SU-DHL-6 (cell line): ENCODE measurements around the gene UVSSA.
"Not testable (repeated sequence)": the region's sequence is repeated elsewhere in the genome, so short reads cannot be mapped to it uniquely, and the experiment has no call there.

Experiments
- H2AFZ ChIP-seq: fragments of 200-600 bp; sonication (generic); 2 replicates; pipeline ENCODE4 v1.6.1; 2014; ENCODE audit warnings: low read depth, mild to moderate bottlenecking, moderate library complexity, mixed read lengths, antibody characterized with exemption, low read length; ENCODE audit not compliant: severe bottlenecking
- H3F3A ChIP-seq: fragments of 200-600 bp; shearing (Covaris generic); 2 replicates; pipeline ENCODE4 v1.6.0; 2016; ENCODE audit warnings: antibody characterized with exemption, mild to moderate bottlenecking; ENCODE audit not compliant: insufficient read depth
- H3K27ac ChIP-seq: fragments of 200-600 bp; sonication (generic); 2 replicates; pipeline ENCODE4 v1.5.1; 2016; ENCODE audit warnings: low read depth, mild to moderate bottlenecking, low read length, moderate library complexity, mixed read lengths
- H3K27me3 ChIP-seq: fragments of 200-600 bp; sonication (generic), shearing (Covaris generic); 2 replicates; pipeline ENCODE4 v1.6.0; 2014; ENCODE audit warnings: mild to moderate bottlenecking, low read length
- H3K36me3 ChIP-seq: fragments of 200-600 bp; sonication (generic); 2 replicates; pipeline ENCODE4 v1.6.1; 2014; ENCODE audit warnings: mild to moderate bottlenecking, low read length, mixed read lengths
- H3K4me2 ChIP-seq: fragments of 300-600, 200-600 bp; shearing (Covaris generic), sonication (generic); 2 replicates; pipeline ENCODE4 v1.6.0; 2014; ENCODE audit warnings: low read length, low read depth, mild to moderate bottlenecking; ENCODE audit not compliant: poor library complexity, severe bottlenecking
- H3K4me3 ChIP-seq: fragments of 200-600 bp; sonication (generic); 2 replicates; pipeline ENCODE4 v1.5.1; 2014; ENCODE audit warnings: antibody characterized with exemption, low read length, mild to moderate bottlenecking, mixed read lengths; ENCODE audit not compliant: insufficient read depth, poor library complexity, severe bottlenecking
- H3K79me2 ChIP-seq: fragments of 200-600 bp; sonication (generic); 2 replicates; pipeline ENCODE4 v1.6.1; 2014; ENCODE audit warnings: mild to moderate bottlenecking, low read length, moderate library complexity; ENCODE audit not compliant: insufficient read depth
- H3K9ac ChIP-seq: fragments of 200-600 bp; sonication (generic); 2 replicates; pipeline ENCODE4 v1.7.0; 2014; ENCODE audit warnings: mild to moderate bottlenecking, low read length
- H3K9me2 ChIP-seq: fragments of 200-600 bp; sonication (generic); replicated peaks from 2 replicates; pipeline ENCODE4 v1.6.1; 2014; ENCODE audit warnings: low read length; ENCODE audit not compliant: insufficient read depth
- H3K9me3 ChIP-seq: fragments of 200-600 bp; sonication (generic); 2 replicates; pipeline ENCODE4 v1.6.1; 2014; ENCODE audit warnings: low read length, mixed read lengths; ENCODE audit not compliant: insufficient read depth
- H4K20me1 ChIP-seq: fragments of 200-600 bp; sonication (generic); 2 replicates; pipeline ENCODE4 v1.6.1; 2014; ENCODE audit warnings: low read depth, mild to moderate bottlenecking, antibody characterized with exemption, low read length, moderate library complexity, mixed read lengths
- CTCF ChIP-seq: fragments of 200-600 bp; sonication (generic); IDR thresholded peaks from one replicate; pipeline ENCODE4 v1.5.1; 2017; ENCODE audit warnings: antibody characterized with exemption, mild to moderate bottlenecking, low read length, moderate library complexity; ENCODE audit not compliant: insufficient read depth, poor library complexity, severe bottlenecking
- EZH2phosphoT487 ChIP-seq: fragments of 200-600 bp; sonication (generic), shearing (Covaris generic); conservative IDR thresholded peaks from 2 replicates; pipeline ENCODE4 v1.6.1; 2018; ENCODE audit warnings: mild to moderate bottlenecking, antibody characterized with exemption, low read length, moderate library complexity, mixed read lengths

UVSSA gene

GRCh38 chr4:1369479-1370079, 22.6 kb downstream of the UVSSA start:
- H3K27me3 ChIP-seq: no peaks in the 10 kb centered on the region
- no peaks in the 10 kb centered on the region for H3K9me2 ChIP-seq
- H3F3A ChIP-seq: no peaks in the 10 kb centered on the region
- H3K9ac ChIP-seq: no peak overlapping the region
- H3K4me3 ChIP-seq: no peak overlapping the region
- no peak overlapping the region for H3K4me2 ChIP-seq
- TF ChIP-seq CTCF (no peak), EZH2phosphoT487 (no peak)
- no peak overlapping the region for H3K27ac ChIP-seq
- H3K79me2 ChIP-seq: no peaks in the 10 kb centered on the region
- H4K20me1 ChIP-seq: no peaks in the 10 kb centered on the region
- no peaks in the 10 kb centered on the region for H3K36me3 ChIP-seq
- no peaks in the 10 kb centered on the region for H3K9me3 ChIP-seq
- H2AFZ ChIP-seq: no peak overlapping the region

GRCh38 chr4:1370321-1371124, 23.5 kb downstream of the UVSSA start:
- no peak overlapping the region for H3K4me3 ChIP-seq
- H3K36me3 ChIP-seq: no peaks in the 10 kb centered on the region
- H2AFZ ChIP-seq: no peak overlapping the region
- H3K79me2 ChIP-seq: no peaks in the 10 kb centered on the region
- H3K4me2 ChIP-seq: no peak overlapping the region
- H3K9me2 ChIP-seq: no peaks in the 10 kb centered on the region
- H3K9me3 ChIP-seq: no peaks in the 10 kb centered on the region
- H4K20me1 ChIP-seq: no peaks in the 10 kb centered on the region
- no peak overlapping the region for H3K27ac ChIP-seq
- no peaks in the 10 kb centered on the region for H3F3A ChIP-seq
- TF ChIP-seq EZH2phosphoT487: no peak
- TF ChIP-seq CTCF: no peak
- no peak overlapping the region for H3K9ac ChIP-seq
- H3K27me3 ChIP-seq: no peaks in the 10 kb centered on the region

- H3F3A ChIP-seq: no peaks in the 10 kb centered on the region
- H3K27me3 ChIP-seq: no peaks in the 10 kb centered on the region
- TF ChIP-seq CTCF (no peak), EZH2phosphoT487 (no peak)
- no peaks in the 10 kb centered on the region for H3K9me2 ChIP-seq
- H3K79me2 ChIP-seq: no peaks in the 10 kb centered on the region
- no peaks in the 10 kb centered on the region for H4K20me1 ChIP-seq
- H3K9ac ChIP-seq: no peak overlapping the region
- no peak overlapping the region for H3K27ac ChIP-seq
- no peaks in the 10 kb centered on the region for H3K9me3 ChIP-seq
- H2AFZ ChIP-seq: no peak overlapping the region
- H3K4me2 ChIP-seq: no peak overlapping the region
- H3K4me3 ChIP-seq: no peak overlapping the region
- no peaks in the 10 kb centered on the region for H3K36me3 ChIP-seq
Observed at GRCh38 chr4:1371176-1372165, 24.5 kb downstream of the UVSSA start.

- not testable (repeated sequence) for H3K27ac ChIP-seq
Observed at GRCh38 chr4:1372576-1372975, 25.6 kb downstream of the UVSSA start.

More at GRCh38 chr4:1372576-1372975, 25.6 kb downstream of the UVSSA start:
- not testable (repeated sequence) for H3K4me2 ChIP-seq, H3K36me3 ChIP-seq, H3K27me3 ChIP-seq, H3K9me2 ChIP-seq, H2AFZ ChIP-seq, H4K20me1 ChIP-seq, H3K9me3 ChIP-seq, H3F3A ChIP-seq, H3K9ac ChIP-seq, H3K79me2 ChIP-seq, H3K4me3 ChIP-seq
